Endothelial cell of umbilical vein (primary cell): ENCODE data around the gene IL32. TPM values are rescaled to one million over a fixed set of nuclear protein-coding genes. Genes with fewer than 3 reads are reported as not detected.

Source experiments
- BruUV-seq: library from RNA; stranded (reverse); fragments of 400-500 nt; replicated peaks from 2 replicates; lab custom pipeline; 2021; lab: Mats Ljungman, UMichigan
- CTCF ChIA-PET: fragments of 300-600, 350-600 bp; sonication (Branson Sonifier 250); formaldehyde crosslinking; loops from one replicate; lab custom pipeline; 2021; ENCODE audit warnings: antibody characterized with exemption, inconsistent platforms; lab: Charles Lee
- POLR2A ChIA-PET: fragments of 300-600, 350-600 bp; sonication (Branson Sonifier 250); formaldehyde crosslinking; loops from one replicate; lab custom pipeline; 2021; ENCODE audit warnings: antibody characterized with exemption, inconsistent platforms; lab: Charles Lee
- DNase-seq: peaks from one replicate; pipeline ENCODE4 v3.0.0-alpha.2; 2011; ENCODE audit warnings: low read depth, low spot score
- FAIRE-seq: peaks from 2 replicates; lab custom pipeline; 2011; peaks lifted over from hg19 to GRCh38; lab: Jason Lieb, UNC
- H2AFZ ChIP-seq: 2 replicates; pipeline ENCODE4 v1.6.0; 2012; ENCODE audit warnings: low read depth, low read length, control low read depth, inconsistent platforms
- H3K27ac ChIP-seq: 2 replicates; pipeline ENCODE4 v1.5.1; 2011; ENCODE audit warnings: low read depth, mild to moderate bottlenecking, control low read depth, low read length, moderate library complexity; ENCODE audit not compliant: insufficient read depth
- H3K27me3 ChIP-seq, 2 experiments: 2 replicates each; pipeline versions ENCODE4 v1.6.0 to v1.6.1; 2011; ENCODE audit warnings: low read length in 2 of 2, mixed read lengths in 1 of 2; ENCODE audit not compliant: control insufficient read depth in 2 of 2, insufficient read depth in 2 of 2
- H3K36me3 ChIP-seq, 2 experiments: 2 replicates in 1 of 2; 3 replicates in 1 of 2; pipeline ENCODE4 v1.5.1; 2011; ENCODE audit warnings: low read length in 2 of 2, mild to moderate bottlenecking in 1 of 2, moderate library complexity in 1 of 2; ENCODE audit not compliant: control insufficient read depth in 2 of 2, insufficient read depth in 2 of 2; ENCODE audit errors: extremely low read depth in 1 of 2
- H3K4me1 ChIP-seq: 3 replicates; pipeline ENCODE4 v1.5.1; 2011; ENCODE audit warnings: mild to moderate bottlenecking, low read length; ENCODE audit not compliant: control insufficient read depth, insufficient read depth; ENCODE audit errors: extremely low read depth
- H3K4me2 ChIP-seq: 2 replicates; pipeline ENCODE4 v1.6.1; 2011; ENCODE audit warnings: low read length, control low read depth, mixed read lengths; ENCODE audit not compliant: insufficient read depth
- H3K4me3 ChIP-seq, 3 experiments: fragments of 200-600 bp in 1 of 3; sonication (generic), shearing (Covaris generic) in 1 of 3; replicated peaks in 1 of 3; 2 replicates each; pipeline ENCODE4 v1.5.1; 2011 to 2016; ENCODE audit warnings: control low read depth in 3 of 3, low read length in 3 of 3, mild to moderate bottlenecking in 2 of 3, inconsistent platforms in 1 of 3, low read depth in 1 of 3, moderate library complexity in 1 of 3; ENCODE audit not compliant: insufficient read depth in 1 of 3
- H3K79me2 ChIP-seq: 2 replicates; pipeline ENCODE4 v1.6.0; 2012; ENCODE audit warnings: low read length, inconsistent platforms; ENCODE audit not compliant: control insufficient read depth, insufficient read depth
- H3K9ac ChIP-seq: replicated peaks from 2 replicates; pipeline ENCODE3; 2011; ENCODE audit warnings: low read length, control low read depth; ENCODE audit not compliant: insufficient read depth; ENCODE audit errors: extremely low read depth
- H3K9me1 ChIP-seq: replicated peaks from 3 replicates; pipeline ENCODE4 v1.6.0; 2011; ENCODE audit warnings: mild to moderate bottlenecking, low read length; ENCODE audit not compliant: control insufficient read depth, insufficient read depth; ENCODE audit errors: extremely low read depth
- H3K9me3 ChIP-seq: replicated peaks from 2 replicates; pipeline ENCODE4 v1.5.1; 2012; ENCODE audit warnings: low read length, inconsistent platforms; ENCODE audit not compliant: control insufficient read depth, insufficient read depth
- H4K20me1 ChIP-seq: replicated peaks from 2 replicates; pipeline ENCODE3; 2011; ENCODE audit warnings: mild to moderate bottlenecking, low read length; ENCODE audit not compliant: control insufficient read depth, insufficient read depth; ENCODE audit errors: extremely low read depth
- CTCF ChIP-seq, 2 donors: IDR thresholded peaks; 1 replicate in 1 of 2; 2 replicates in 1 of 2; pipeline ENCODE4 v1.5.1; 2011; ENCODE audit warnings: low read length in 2 of 2, mild to moderate bottlenecking in 2 of 2, moderate library complexity in 2 of 2, control low read depth in 1 of 2, inconsistent platforms in 1 of 2, low read depth in 1 of 2; ENCODE audit not compliant: insufficient read depth in 1 of 2; ENCODE audit errors: extremely low read depth in 1 of 2
- FOS ChIP-seq: IDR thresholded peaks from 2 replicates; pipeline ENCODE4 v1.6.1; 2011; ENCODE audit warnings: mild to moderate bottlenecking, low read length, moderate library complexity, borderline replicate concordance; ENCODE audit not compliant: insufficient read depth
- GATA2 ChIP-seq: IDR thresholded peaks from 2 replicates; pipeline ENCODE4 v1.7.0; 2011; ENCODE audit warnings: low read depth, mild to moderate bottlenecking, moderate library complexity, mixed read lengths, low read length; ENCODE audit not compliant: insufficient read length, insufficient read depth
- JUN ChIP-seq: IDR thresholded peaks from 2 replicates; pipeline ENCODE4 v1.6.1; 2011; ENCODE audit warnings: borderline replicate concordance, low read depth; ENCODE audit not compliant: insufficient read length, insufficient read depth
- MAX ChIP-seq: IDR thresholded peaks from 2 replicates; pipeline ENCODE4 v1.6.1; 2011; ENCODE audit not compliant: insufficient read depth, insufficient read length
- MYC ChIP-seq: IDR thresholded peaks from one replicate; pipeline ENCODE4 v1.6.1; 2011; ENCODE audit warnings: mild to moderate bottlenecking, low read depth, low read length
- POLR2AphosphoS5 ChIP-seq: IDR thresholded peaks from 2 replicates; pipeline ENCODE4 v1.6.1; 2012; ENCODE audit warnings: low read depth, mild to moderate bottlenecking, control low read depth, low read length, moderate library complexity; ENCODE audit not compliant: insufficient read depth
- dilution Hi-C: fragments of 300-500 bp; cut with MboI; formaldehyde crosslinking; loops from one replicate; pipeline ENCODE4 v1.15.0; 2019; ENCODE audit warnings: low sequenced_read_pairs; ENCODE audit not compliant: extremely low pct_ligation_motif_present
- intact Hi-C: fragments of 100-400 bp; cut with micrococcal nuclease; formaldehyde crosslinking; loops from one replicate; pipeline ENCODE4 v1.10.0; 2022
- polyA plus RNA-seq, 4 experiments: library from polyadenylated mRNA; depleted of rRNA in 3 of 4; stranded (reverse) in 3 of 4; unstranded in 1 of 4; fragments of >200 nt; gene quantifications; 2 replicates each; pipeline versions ENCODE4 v1.2.1 to v1.2.3, GENCODE V29; 2011 to 2012; ENCODE audit warnings: missing spikeins in 1 of 4
- total RNA-seq: library from RNA; stranded (reverse); gene quantifications from 2 replicates; pipeline ENCODE4 v1.2.3, GENCODE V29; 2021

Gene IL32
- total and polyA plus RNA-seq, 2 donors (not counting 3 experiments of a cell fraction or from before 2014, with no cell fraction given) = 55.7 to 336 TPM

GRCh38 chr16:3084969-3085670 lies 19.7 kb downstream of the IL32 start:
- Histone ChIP-seq H3K79me2 (no peaks in the 10 kb centered on the region), H3K27me3 (no peaks in the 10 kb centered on the region), H3K36me3 (no peaks in the 10 kb centered on the region), H3K9ac (no peak overlapping the region), H4K20me1 (no peaks in the 10 kb centered on the region), H3K9me1 (no peaks in the 10 kb centered on the region), H3K4me1 (peaks cover 25% of the 10 kb centered on the region), H2AFZ (no peak overlapping the region), H3K9me3 (no peaks in the 10 kb centered on the region), H3K27ac (no peak overlapping the region), H3K4me2 (no peak overlapping the region), H3K4me3 (no peak overlapping the region)
- no peak for TF ChIP-seq MYC
- no peak for TF ChIP-seq GATA2
- TF ChIP-seq JUN = no peak
- TF ChIP-seq POLR2AphosphoS5 = no peak
- no peak for TF ChIP-seq MAX
- TF ChIP-seq CTCF (IDR thresholded peaks at IDR 0.05; ENCODE audit: extremely low read depth in 1 of 2, insufficient read depth in 1 of 2, low read depth in 1 of 2, low read length in 2 of 2) = no peak
- no peak for TF ChIP-seq FOS
- ChIA-PET POLR2A (no interaction called here), CTCF (no interaction called here)
- FAIRE-seq (no peak), DNase-seq (no peak)
- no TSS peak for BruUV-seq
- dilution Hi-C loops (no loop called here), intact Hi-C loops (no loop called here)
